OCI-LY1 (cell line): ENCODE results near the gene SLC15A1.

ENCODE experiments used
- EZH2 ChIP-seq: fragments of 200-600 bp; sonication (generic), shearing (Covaris generic); IDR thresholded peaks from 2 replicates; pipeline ENCODE4 v1.8.0; 2017; ENCODE audit warnings: borderline replicate concordance, mixed run types, mild to moderate bottlenecking, antibody characterized with exemption, low read length, moderate library complexity, mixed read lengths
- TF ChIP-seq, protein P1 (sequence below): fragments of 200-600 bp; sonication (generic), shearing (Covaris generic); IDR thresholded peaks from 2 replicates; pipeline ENCODE4 v1.5.1; 2017; ENCODE audit warnings: mild to moderate bottlenecking, antibody characterized with exemption, low read length, moderate library complexity, mixed read lengths

DNA sequence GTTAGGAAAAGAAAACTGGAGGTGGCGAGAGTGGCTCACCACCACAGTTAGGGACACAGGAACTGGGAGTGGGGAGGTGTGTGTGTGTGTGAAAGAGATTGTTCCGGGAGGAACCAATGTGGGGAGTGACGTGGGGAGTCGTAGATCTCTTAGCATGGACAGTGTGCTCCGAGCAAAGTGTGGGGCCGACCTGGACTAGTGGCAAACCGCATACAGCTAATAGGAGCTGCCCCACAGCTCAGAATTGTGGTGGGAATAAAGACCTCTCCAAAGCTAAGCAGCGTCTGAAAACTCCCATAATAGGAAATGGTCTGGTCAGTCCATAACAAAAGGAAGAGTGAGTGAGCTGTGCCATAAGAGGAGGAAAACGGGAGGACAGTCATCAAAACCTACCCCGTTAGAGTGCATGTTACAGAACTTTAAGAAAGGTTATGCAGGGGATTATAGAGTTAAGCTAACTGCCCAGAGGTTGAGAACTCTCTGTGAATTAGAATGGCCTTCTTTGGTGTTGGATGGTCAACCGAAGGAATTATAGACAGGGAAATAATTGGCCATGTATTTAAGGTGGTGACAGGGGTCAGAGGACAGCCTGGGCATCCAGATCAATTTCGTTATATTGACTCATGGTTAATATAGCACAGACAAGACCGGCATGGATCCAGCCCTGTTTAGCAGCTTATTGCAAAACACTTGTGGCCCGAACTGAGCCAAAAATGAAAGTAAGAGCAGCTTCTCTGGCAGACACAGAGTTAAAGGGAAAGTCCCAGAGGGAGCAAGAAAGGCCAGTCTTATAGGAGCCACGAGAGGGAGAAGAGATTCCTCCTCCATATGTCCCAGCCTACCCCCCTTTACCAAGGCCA is 8.9 kb upstream of the SLC15A1 start:
- TF ChIP-seq, protein P1, sequence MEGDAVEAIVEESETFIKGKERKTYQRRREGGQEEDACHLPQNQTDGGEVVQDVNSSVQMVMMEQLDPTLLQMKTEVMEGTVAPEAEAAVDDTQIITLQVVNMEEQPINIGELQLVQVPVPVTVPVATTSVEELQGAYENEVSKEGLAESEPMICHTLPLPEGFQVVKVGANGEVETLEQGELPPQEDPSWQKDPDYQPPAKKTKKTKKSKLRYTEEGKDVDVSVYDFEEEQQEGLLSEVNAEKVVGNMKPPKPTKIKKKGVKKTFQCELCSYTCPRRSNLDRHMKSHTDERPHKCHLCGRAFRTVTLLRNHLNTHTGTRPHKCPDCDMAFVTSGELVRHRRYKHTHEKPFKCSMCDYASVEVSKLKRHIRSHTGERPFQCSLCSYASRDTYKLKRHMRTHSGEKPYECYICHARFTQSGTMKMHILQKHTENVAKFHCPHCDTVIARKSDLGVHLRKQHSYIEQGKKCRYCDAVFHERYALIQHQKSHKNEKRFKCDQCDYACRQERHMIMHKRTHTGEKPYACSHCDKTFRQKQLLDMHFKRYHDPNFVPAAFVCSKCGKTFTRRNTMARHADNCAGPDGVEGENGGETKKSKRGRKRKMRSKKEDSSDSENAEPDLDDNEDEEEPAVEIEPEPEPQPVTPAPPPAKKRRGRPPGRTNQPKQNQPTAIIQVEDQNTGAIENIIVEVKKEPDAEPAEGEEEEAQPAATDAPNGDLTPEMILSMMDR = no peak
- no peak for TF ChIP-seq EZH2
